Sigmoid colon (tissue), 7 donors: Measurements from ENCODE around the gene ALOX15B. TPM values are rescaled to one million over a fixed set of nuclear protein-coding genes. Genes with fewer than 3 reads are reported as not detected.
A peak's percentile ranks its signal among the peaks of the same experiment; 100 is the strongest.

Source experiments
- DNase-seq: peaks from one replicate; pipeline ENCODE4 v3.0.0-alpha.2; 2019
- H3K27ac ChIP-seq, 4 donors: fragments of 200-600 bp; sonication (generic); one replicate each; pipeline ENCODE4 v1.5.1; 2016 to 2019; ENCODE audit warnings: mild to moderate bottlenecking in 1 of 4
- H3K27me3 ChIP-seq, 3 donors: fragments of 200-600 bp; sonication (generic); one replicate each; pipeline ENCODE4 v1.5.1; 2019; ENCODE audit warnings: mild to moderate bottlenecking in 1 of 3
- H3K36me3 ChIP-seq, 4 donors: fragments of 200-600 bp; sonication (generic); one replicate each; pipeline ENCODE4 v1.5.1; 2016 to 2019
- H3K4me1 ChIP-seq, 4 donors: fragments of 200-600 bp; sonication (generic); one replicate each; pipeline ENCODE4 v1.5.1; 2017 to 2019
- H3K4me3 ChIP-seq, 4 donors: fragments of 200-600 bp; sonication (generic); one replicate each; pipeline ENCODE4 v1.5.1; 2017 to 2019; ENCODE audit warnings: mild to moderate bottlenecking in 2 of 4, moderate library complexity in 1 of 4
- H3K9me3 ChIP-seq, 4 donors: fragments of 200-600 bp in 3 of 4; sonication (generic) in 3 of 4; one replicate each; pipeline versions ENCODE4 v1.5.1 to v1.6.1; 2013 to 2019
- EP300 ChIP-seq, 4 donors: sonication (generic); formaldehyde crosslinking; IDR thresholded peaks; one replicate each; pipeline ENCODE4 v1.6.1; 2017; ENCODE audit warnings: antibody characterized with exemption in 4 of 4
- POLR2A ChIP-seq, 2 donors: fragments of 450-650 bp; IDR thresholded peaks; one replicate each; pipeline ENCODE4 v1.6.1; 2016; ENCODE audit warnings: antibody characterized with exemption in 2 of 2, mild to moderate bottlenecking in 2 of 2, moderate library complexity in 2 of 2
- POLR2AphosphoS5 ChIP-seq, 4 donors: sonication (generic); formaldehyde crosslinking; IDR thresholded peaks; one replicate each; pipeline ENCODE4 v1.6.1; 2017; ENCODE audit warnings: antibody characterized with exemption in 4 of 4
- WGBS, 2 donors: extraction: QIAGEN DNeasy Blood & Tissue Kit; methylation state at CpG; one replicate each; pipeline ENCODE4 v1.1.7; 2013; 5-methylcytosine and 5-hydroxymethylcytosine counted together
- intact Hi-C: fragments of 100-400 bp; cut with DNase I; formaldehyde crosslinking; loops from one replicate; pipeline ENCODE4 v1.15.1; 2023
- polyA plus RNA-seq, 3 donors: library from polyadenylated mRNA; stranded (reverse); fragments of 200-250 nt; gene quantifications; one replicate each; pipeline ENCODE4 v1.2.3, GENCODE V29; 2013
- total RNA-seq, 4 donors: library from RNA; depleted of rRNA; stranded (reverse); fragments of >200 nt; gene quantifications; one replicate each; pipeline ENCODE4 v1.1.0, GENCODE V29; 2016
- TF ChIP-seq, protein P1 (sequence below), 4 experiments: fragments of 450-650 bp in 3 of 4; fragments of 200-600 bp in 1 of 4; IDR thresholded peaks; one replicate each; pipeline ENCODE4 v1.5.1; 2016 to 2019; ENCODE audit warnings: antibody characterized with exemption in 4 of 4, mild to moderate bottlenecking in 3 of 4, moderate library complexity in 2 of 4
- donor health status: healthy with polysubstance abuse.
- donor health status: Bipolar disorder and iron deficiency.
- donor health status: healthy.

The ALOX15B gene, protein sequence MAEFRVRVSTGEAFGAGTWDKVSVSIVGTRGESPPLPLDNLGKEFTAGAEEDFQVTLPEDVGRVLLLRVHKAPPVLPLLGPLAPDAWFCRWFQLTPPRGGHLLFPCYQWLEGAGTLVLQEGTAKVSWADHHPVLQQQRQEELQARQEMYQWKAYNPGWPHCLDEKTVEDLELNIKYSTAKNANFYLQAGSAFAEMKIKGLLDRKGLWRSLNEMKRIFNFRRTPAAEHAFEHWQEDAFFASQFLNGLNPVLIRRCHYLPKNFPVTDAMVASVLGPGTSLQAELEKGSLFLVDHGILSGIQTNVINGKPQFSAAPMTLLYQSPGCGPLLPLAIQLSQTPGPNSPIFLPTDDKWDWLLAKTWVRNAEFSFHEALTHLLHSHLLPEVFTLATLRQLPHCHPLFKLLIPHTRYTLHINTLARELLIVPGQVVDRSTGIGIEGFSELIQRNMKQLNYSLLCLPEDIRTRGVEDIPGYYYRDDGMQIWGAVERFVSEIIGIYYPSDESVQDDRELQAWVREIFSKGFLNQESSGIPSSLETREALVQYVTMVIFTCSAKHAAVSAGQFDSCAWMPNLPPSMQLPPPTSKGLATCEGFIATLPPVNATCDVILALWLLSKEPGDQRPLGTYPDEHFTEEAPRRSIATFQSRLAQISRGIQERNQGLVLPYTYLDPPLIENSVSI
- total RNA-seq (1 to 10 TPM; 2.8 to 5.3 (median 4.3) TPM), polyA plus RNA-seq (1 to 10 TPM; 1.2 to 3.2 (median 1.8) TPM)

- WGBS, 2 donors, result 4 to 17% methylated on average over 37 of the region's 37 CpGs
These were observed at the start of gene ALOX15B for GRCh38 chr17:8038954-8039610. Gene ALOX15B (plus strand): TSS chr17:8039059. CDS start chr17:8039156, 97 bp downstream.

GRCh38 chr17:7989781-7990655, 48.8 kb upstream of the ALOX15B start:
- Histone ChIP-seq H3K4me1 (peaks cover 0 to 12% (median 8%) of the 10 kb centered on the region in 4 donors), H3K27me3 (peaks cover 0 to 7% (median 0%) of the 10 kb centered on the region in 3 donors), H3K27ac (peak overlapping the region; percentile 9 to 62 (median 20)), H3K4me3 (peak overlapping the region; percentile 33 to 59 (median 52)), H3K36me3 (no peaks in the 10 kb centered on the region), H3K9me3 (no peaks in the 10 kb centered on the region)
- intact Hi-C loops, result loop anchor here (1.0 to 10.0 kb wide), 4 partner anchors 78 to 245 kb away; no protein-coding TSS in a partner anchor
- TF ChIP-seq POLR2AphosphoS5 (IDR thresholded peaks at IDR 0.05), result no peak
- TF ChIP-seq, protein P1, sequence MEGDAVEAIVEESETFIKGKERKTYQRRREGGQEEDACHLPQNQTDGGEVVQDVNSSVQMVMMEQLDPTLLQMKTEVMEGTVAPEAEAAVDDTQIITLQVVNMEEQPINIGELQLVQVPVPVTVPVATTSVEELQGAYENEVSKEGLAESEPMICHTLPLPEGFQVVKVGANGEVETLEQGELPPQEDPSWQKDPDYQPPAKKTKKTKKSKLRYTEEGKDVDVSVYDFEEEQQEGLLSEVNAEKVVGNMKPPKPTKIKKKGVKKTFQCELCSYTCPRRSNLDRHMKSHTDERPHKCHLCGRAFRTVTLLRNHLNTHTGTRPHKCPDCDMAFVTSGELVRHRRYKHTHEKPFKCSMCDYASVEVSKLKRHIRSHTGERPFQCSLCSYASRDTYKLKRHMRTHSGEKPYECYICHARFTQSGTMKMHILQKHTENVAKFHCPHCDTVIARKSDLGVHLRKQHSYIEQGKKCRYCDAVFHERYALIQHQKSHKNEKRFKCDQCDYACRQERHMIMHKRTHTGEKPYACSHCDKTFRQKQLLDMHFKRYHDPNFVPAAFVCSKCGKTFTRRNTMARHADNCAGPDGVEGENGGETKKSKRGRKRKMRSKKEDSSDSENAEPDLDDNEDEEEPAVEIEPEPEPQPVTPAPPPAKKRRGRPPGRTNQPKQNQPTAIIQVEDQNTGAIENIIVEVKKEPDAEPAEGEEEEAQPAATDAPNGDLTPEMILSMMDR (IDR thresholded peaks at IDR 0.05), result peak; percentile 90 to 98 (median 94)
- DNase-seq, result peak; percentile 90
- WGBS, 2 donors, result 2 to 3% methylated on average over 59 of the region's 59 CpGs

More at GRCh38 chr17:8038954-8039610, at the start of gene ALOX15B:
- Histone ChIP-seq H3K4me1 (peaks cover 0 to 10% (median 0%) of the 10 kb centered on the region in 4 donors), H3K27ac (no peak within 1 kb of the TSS), H3K4me3 (peak within 1 kb of the TSS in 3 of 4 donors; percentile 9 to 36 (median 31)), H3K9me3 (no peaks in the 10 kb centered on the region), H3K27me3 (peaks cover 12 to 34% (median 21%) of the 10 kb centered on the region in 3 donors), H3K36me3 (no peaks in the 10 kb centered on the region)
- intact Hi-C loops, result no loop called here
- no peak for DNase-seq
- TF ChIP-seq EP300 (IDR thresholded peaks at IDR 0.05) (no peak), POLR2AphosphoS5 (IDR thresholded peaks at IDR 0.05) (no peak), POLR2A (IDR thresholded peaks at IDR 0.05) (no peak)
- TF ChIP-seq, protein P1 (IDR thresholded peaks at IDR 0.05), result no peak

DNA sequence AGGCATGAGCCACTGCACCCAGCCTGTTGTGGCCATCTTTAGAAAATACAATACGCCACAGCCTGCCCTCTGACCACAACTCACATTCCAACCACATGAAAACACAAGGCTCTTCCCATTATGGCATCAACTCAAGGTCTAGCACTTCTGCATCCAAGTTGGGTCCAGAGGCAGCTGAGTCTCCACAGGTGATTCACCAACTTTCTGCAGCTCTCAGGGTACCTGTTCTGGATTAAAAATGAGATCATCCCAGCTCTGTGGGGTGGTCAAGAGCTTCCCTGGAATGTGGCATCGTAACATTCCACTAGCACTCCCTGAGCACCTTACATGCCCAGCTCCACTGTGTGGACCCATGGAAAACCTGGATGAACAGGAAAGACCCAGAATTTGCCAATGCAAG, 46.3 kb upstream of the ALOX15B start:
- Histone ChIP-seq H3K27ac (no peak overlapping the region), H3K36me3 (no peaks in the 10 kb centered on the region), H3K4me3 (no peak overlapping the region), H3K4me1 (peaks cover 0 to 21% (median 12%) of the 10 kb centered on the region in 4 donors), H3K27me3 (peaks cover 0 to 6% (median 0%) of the 10 kb centered on the region in 3 donors), H3K9me3 (no peaks in the 10 kb centered on the region)
- no peak for TF ChIP-seq POLR2A (IDR thresholded peaks at IDR 0.05)
- TF ChIP-seq, protein P1 (IDR thresholded peaks at IDR 0.05), result no peak
- TF ChIP-seq POLR2AphosphoS5 (IDR thresholded peaks at IDR 0.05), result no peak
- no peak for TF ChIP-seq EP300 (IDR thresholded peaks at IDR 0.05)
- 92 to 95% methylated on average over 2 of the region's 2 CpGs for WGBS, 2 donors
- DNase-seq, result peak; percentile 0
- intact Hi-C loops, result no loop called here

DNA sequence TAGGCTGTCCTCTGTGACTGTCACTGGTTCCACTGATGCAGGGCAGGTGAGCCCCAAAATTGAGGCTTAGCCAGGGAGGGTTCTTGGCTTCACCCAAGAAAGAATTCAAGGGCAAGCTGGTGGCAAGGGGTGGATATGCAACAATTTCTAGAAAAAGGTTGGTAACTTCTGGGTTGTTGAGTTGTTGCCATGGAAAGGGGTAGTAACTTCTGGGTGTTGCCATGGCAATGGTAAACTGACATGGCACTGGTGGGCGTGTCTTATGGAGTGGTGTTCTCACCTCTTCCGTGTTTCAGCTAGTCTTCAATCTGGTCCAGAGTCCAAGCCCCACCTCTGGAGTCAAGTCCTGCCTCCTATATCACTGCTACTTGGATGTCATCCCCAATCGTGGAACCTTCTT, 45.9 kb upstream of the ALOX15B start:
- Histone ChIP-seq H3K36me3 (no peaks in the 10 kb centered on the region), H3K4me1 (peaks cover 0 to 21% (median 12%) of the 10 kb centered on the region in 4 donors), H3K4me3 (no peak overlapping the region), H3K27me3 (peaks cover 0 to 6% (median 0%) of the 10 kb centered on the region in 3 donors), H3K27ac (no peak overlapping the region), H3K9me3 (no peaks in the 10 kb centered on the region)
- WGBS, 2 donors, result 19 to 67% methylated on average over 3 of the region's 3 CpGs
- peak; percentile 40 for DNase-seq
- TF ChIP-seq, protein P1 (IDR thresholded peaks at IDR 0.05), result no peak
- no peak for TF ChIP-seq POLR2A (IDR thresholded peaks at IDR 0.05)
- TF ChIP-seq EP300 (IDR thresholded peaks at IDR 0.05), result no peak
- TF ChIP-seq POLR2AphosphoS5 (IDR thresholded peaks at IDR 0.05), result no peak
- intact Hi-C loops, result no loop called here
